H1 (cell line): ENCODE results near the gene RNU4-1. TPM values are rescaled to one million over a fixed set of nuclear protein-coding genes. Genes with fewer than 3 reads are reported as not detected.

Source experiments
- CTCF ChIA-PET: fragments of 300-600 bp; sonication (Branson Sonifier 250); formaldehyde crosslinking; loops from one replicate; lab custom pipeline; 2021; ENCODE audit not compliant: partially characterized antibody; lab: Charles Lee
- POLR2A ChIA-PET: fragments of 300-600 bp; sonication (Branson Sonifier 250); formaldehyde crosslinking; loops from one replicate; lab custom pipeline; 2021; ENCODE audit warnings: inconsistent platforms; ENCODE audit not compliant: partially characterized antibody; lab: Charles Lee
- DNase-seq, 2 experiments: peaks; one replicate each; pipeline versions ENCODE4 v3.0.0 to v3.0.0-alpha.2; 2010 to 2022; ENCODE audit warnings: low spot score in 2 of 2, low read depth in 1 of 2, mixed read lengths in 1 of 2
- FAIRE-seq: peaks from 2 replicates; lab custom pipeline; 2011; peaks lifted over from hg19 to GRCh38; lab: Jason Lieb, UNC
- H2AFZ ChIP-seq: 2 replicates; pipeline ENCODE4 v1.8.1; 2012; ENCODE audit warnings: low read length, inconsistent platforms
- H2AK5ac ChIP-seq: 2 replicates; pipeline ENCODE4 v1.6.1; 2013; ENCODE audit warnings: low read depth, low read length
- H2BK120ac ChIP-seq: replicated peaks from 2 replicates; pipeline ENCODE3; 2013; ENCODE audit warnings: low read depth, low read length, inconsistent platforms
- H2BK12ac ChIP-seq: 2 replicates; pipeline ENCODE4 v1.6.1; 2013; ENCODE audit warnings: low read depth, low read length
- H2BK15ac ChIP-seq: 2 replicates; pipeline ENCODE4 v1.6.1; 2013; ENCODE audit warnings: low read length
- H2BK20ac ChIP-seq: 2 replicates; pipeline ENCODE4 v1.6.1; 2013; ENCODE audit warnings: low read length
- H2BK5ac ChIP-seq: 2 replicates; pipeline ENCODE4 v1.6.1; 2013; ENCODE audit warnings: low read depth, low read length
- H3K14ac ChIP-seq: 2 replicates; pipeline ENCODE4 v1.6.1; 2013; ENCODE audit warnings: inconsistent platforms; ENCODE audit not compliant: insufficient read length
- H3K18ac ChIP-seq: 2 replicates; pipeline ENCODE4 v1.6.1; 2013; ENCODE audit warnings: low read length; ENCODE audit errors: extremely low read depth
- H3K23ac ChIP-seq: 2 replicates; pipeline ENCODE4 v1.6.1; 2013; ENCODE audit warnings: inconsistent platforms; ENCODE audit not compliant: insufficient read length
- H3K23me2 ChIP-seq: 2 replicates; pipeline ENCODE4 v1.6.1; 2013; ENCODE audit warnings: low read depth, low read length
- H3K27ac ChIP-seq: 2 replicates; pipeline ENCODE4 v1.6.1; 2011; ENCODE audit warnings: low read depth, low read length, inconsistent platforms
- H3K27me3 ChIP-seq, 4 experiments: replicated peaks in 1 of 4; 1 replicate in 1 of 4; 2 replicates in 3 of 4; pipeline versions ENCODE4 v1.6.1 to v1.8.1; 2011 to 2013; ENCODE audit warnings: low read length in 3 of 4, mild to moderate bottlenecking in 3 of 4, inconsistent platforms in 2 of 4, mixed read lengths in 2 of 4, moderate library complexity in 1 of 4; ENCODE audit not compliant: control insufficient read depth in 3 of 4, insufficient read depth in 3 of 4; ENCODE audit errors: extremely low read depth in 1 of 4
- H3K36me3 ChIP-seq, 4 experiments: 2 replicates each; pipeline versions ENCODE4 v1.6.1 to v1.8.1; 2011 to 2013; ENCODE audit warnings: mild to moderate bottlenecking in 4 of 4, low read length in 3 of 4, moderate library complexity in 2 of 4, control low read depth in 1 of 4, inconsistent platforms in 1 of 4; ENCODE audit not compliant: insufficient read depth in 4 of 4, control insufficient read depth in 2 of 4
- H3K4ac ChIP-seq: replicated peaks from 2 replicates; pipeline ENCODE3; 2013; ENCODE audit warnings: low read length, low read depth, mixed read lengths, inconsistent platforms; ENCODE audit not compliant: insufficient read length
- H3K4me1 ChIP-seq, 4 experiments: replicated peaks in 1 of 4; 1 replicate in 1 of 4; 2 replicates in 3 of 4; pipeline versions ENCODE4 v1.6.1 to v1.8.1; 2011 to 2013; ENCODE audit warnings: low read length in 3 of 4, inconsistent platforms in 2 of 4, mixed read lengths in 1 of 4; ENCODE audit not compliant: insufficient read depth in 4 of 4, control insufficient read depth in 3 of 4
- H3K4me2 ChIP-seq, 2 experiments: 2 replicates each; pipeline versions ENCODE4 v1.6.1 to v1.8.1; 2011 to 2013; ENCODE audit warnings: low read depth in 2 of 2, low read length in 2 of 2, control low read depth in 1 of 2, inconsistent platforms in 1 of 2, mild to moderate bottlenecking in 1 of 2; ENCODE audit not compliant: insufficient read depth in 1 of 2
- H3K4me3 ChIP-seq, 4 experiments: fragments of 200-600, 300-600 bp in 1 of 4; sonication (generic), shearing (Covaris generic), sonication (Bioruptor Twin) in 1 of 4; 2 replicates each; pipeline versions ENCODE4 v1.5.1 to v1.8.1; 2011 to 2016; ENCODE audit warnings: low read length in 4 of 4, low read depth in 3 of 4, control low read depth in 2 of 4, inconsistent platforms in 2 of 4, mild to moderate bottlenecking in 2 of 4, mixed read lengths in 1 of 4, moderate library complexity in 1 of 4; ENCODE audit not compliant: insufficient read depth in 2 of 4; ENCODE audit errors: extremely low read depth in 1 of 4
- H3K56ac ChIP-seq: replicated peaks from 2 replicates; pipeline ENCODE3; 2013; ENCODE audit warnings: low read depth, mild to moderate bottlenecking, mixed read lengths, low read length, inconsistent platforms; ENCODE audit not compliant: insufficient read length
- H3K79me1 ChIP-seq: 2 replicates; pipeline ENCODE4 v1.6.1; 2013; ENCODE audit warnings: low read depth, low read length, control low read depth
- H3K79me2 ChIP-seq, 2 experiments: 2 replicates each; pipeline versions ENCODE4 v1.6.1 to v1.8.1; 2012 to 2013; ENCODE audit warnings: low read length in 2 of 2, mild to moderate bottlenecking in 2 of 2, inconsistent platforms in 1 of 2; ENCODE audit not compliant: insufficient read depth in 2 of 2, control insufficient read depth in 1 of 2
- H3K9ac ChIP-seq, 4 experiments: replicated peaks in 1 of 4; 1 replicate in 1 of 4; 2 replicates in 3 of 4; pipeline versions ENCODE4 v1.6.1 to v1.8.1; 2011 to 2013; ENCODE audit warnings: low read depth in 3 of 4, low read length in 3 of 4, control low read depth in 2 of 4, mild to moderate bottlenecking in 2 of 4, moderate library complexity in 2 of 4, inconsistent platforms in 1 of 4; ENCODE audit errors: extremely low read depth in 1 of 4
- H3K9me3 ChIP-seq, 2 experiments: 2 replicates each; pipeline versions ENCODE4 v1.6.1 to v1.8.1; 2012 to 2013; ENCODE audit warnings: mild to moderate bottlenecking in 2 of 2, moderate library complexity in 2 of 2, control low read depth in 1 of 2, inconsistent platforms in 1 of 2, low read depth in 1 of 2, low read length in 1 of 2, mixed read lengths in 1 of 2; ENCODE audit not compliant: insufficient read depth in 2 of 2
- H4K20me1 ChIP-seq, 2 experiments: replicated peaks in 1 of 2; 2 replicates each; pipeline versions ENCODE3 to v1.8.1; 2011 to 2013; ENCODE audit warnings: inconsistent platforms in 2 of 2, low read length in 2 of 2, mild to moderate bottlenecking in 1 of 2; ENCODE audit not compliant: insufficient read depth in 2 of 2, control insufficient read depth in 1 of 2
- H4K5ac ChIP-seq: 2 replicates; pipeline ENCODE4 v1.6.1; 2013; ENCODE audit warnings: low read length, low read depth, mixed read lengths, inconsistent platforms; ENCODE audit not compliant: insufficient read length
- H4K8ac ChIP-seq: 2 replicates; pipeline ENCODE4 v1.8.0; 2013; ENCODE audit warnings: mild to moderate bottlenecking, moderate library complexity, low read length, inconsistent platforms; ENCODE audit not compliant: insufficient read depth; ENCODE audit errors: extremely low read depth
- H4K91ac ChIP-seq: replicated peaks from 2 replicates; pipeline ENCODE3; 2013; ENCODE audit warnings: low read length, mixed read lengths, inconsistent platforms; ENCODE audit not compliant: insufficient read length
- CEBPB ChIP-seq: IDR thresholded peaks from 2 replicates; pipeline ENCODE4 v1.6.1; 2012; ENCODE audit warnings: low read depth, low read length
- GABPA ChIP-seq: IDR thresholded peaks from 2 replicates; pipeline ENCODE4 v1.6.1; 2011; ENCODE audit warnings: mild to moderate bottlenecking, low read length, moderate library complexity, borderline replicate concordance; ENCODE audit not compliant: insufficient read depth
- RAD21 ChIP-seq, 2 experiments: IDR thresholded peaks in 1 of 2; conservative IDR thresholded peaks in 1 of 2; 2 replicates each; pipeline ENCODE4 v1.6.1; 2011; ENCODE audit warnings: low read depth in 2 of 2, low read length in 2 of 2, improper control_type of control experiment in 1 of 2, inconsistent platforms in 1 of 2, mild to moderate bottlenecking in 1 of 2, moderate library complexity in 1 of 2
- WGBS, 2 experiments: shearing (Covaris generic) in 1 of 2; methylation state at CpG; one replicate each; pipeline versions ENCODE4 v1.1.6 to v1.1.7; 2013 to 2015; ENCODE audit warnings: low lambda C conversion rate in 2 of 2, mixed read lengths in 2 of 2, inconsistent platforms in 1 of 2, low coverage in 1 of 2, missing lambda C conversion rate in 1 of 2; ENCODE audit not compliant: insufficient replicate concordance in 2 of 2, insufficient coverage in 1 of 2, insufficient read length in 1 of 2; ENCODE audit errors: extremely low coverage in 1 of 2, missing lambda C conversion rate in 1 of 2; 5-methylcytosine and 5-hydroxymethylcytosine counted together
- polyA plus RNA-seq, 7 experiments: library from polyadenylated mRNA; depleted of rRNA in 3 of 7; stranded (reverse) in 5 of 7; unstranded in 2 of 7; fragments of >200 nt in 5 of 7; fragments of 200-250 nt in 2 of 7; gene quantifications; 1 replicate in 5 of 7; 2 replicates in 1 of 7; 4 replicates in 1 of 7; pipeline versions ENCODE4 v1.2.1 to v1.2.3, GENCODE V29; 2011 to 2013; ENCODE audit warnings: missing spikeins in 2 of 7, mixed read lengths in 2 of 7
- total RNA-seq: library from RNA; stranded (reverse); fragmentation: NEBNext Ultra II Directional; extraction: Animal tissue kit (Norgen Biotek cat#: 25700); gene quantifications from 2 replicates; pipeline ENCODE4 v1.2.1, GENCODE V29; 2021

The RNU4-1 gene
- total and polyA plus RNA-seq, 2 of the 8 experiments (the other 6 are each of a cell fraction or from before 2014, with no cell fraction given): under 0.01 to 1,424 TPM

DNA sequence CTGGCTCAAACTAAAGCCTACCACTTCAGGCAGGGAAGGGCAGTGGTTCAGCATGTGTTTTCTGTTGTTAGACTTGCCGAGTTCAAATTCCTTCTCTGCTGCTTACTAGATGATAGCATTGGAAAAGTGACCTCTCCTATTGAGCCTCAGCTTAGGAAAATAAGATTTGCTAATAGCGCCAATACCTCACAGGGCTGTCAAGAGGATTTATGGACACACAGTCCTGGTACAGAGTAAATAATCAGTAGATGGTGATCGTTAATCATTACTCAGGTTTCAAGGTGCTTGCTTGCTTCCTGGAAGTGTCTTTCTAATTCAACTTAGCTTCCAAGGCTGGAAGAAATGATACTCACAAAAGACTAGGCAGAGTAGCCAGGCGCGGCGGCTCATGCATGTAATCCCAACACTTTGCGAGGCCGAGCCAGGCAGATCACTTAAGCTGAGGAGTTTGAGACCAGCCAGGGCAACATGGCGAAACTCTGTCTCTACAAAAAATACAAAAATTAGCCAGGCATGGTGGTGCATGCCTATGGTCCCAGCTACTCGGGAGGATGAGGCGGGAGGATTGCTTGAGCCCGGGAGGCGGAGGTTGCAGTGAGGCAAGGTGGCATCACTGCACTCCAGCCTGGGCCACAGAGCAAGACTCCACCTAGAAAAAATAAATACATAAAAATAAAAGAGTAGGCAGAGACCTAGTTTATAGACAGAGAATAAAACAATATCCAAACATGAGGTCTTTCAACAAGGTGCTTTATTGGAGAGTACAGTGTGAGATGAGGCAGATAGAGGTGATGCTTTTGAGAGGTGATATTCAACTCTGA is 28.6 kb upstream of the RNU4-1 start:
- Histone ChIP-seq H3K4me3 (no peak overlapping the region), H3K23ac (no peak overlapping the region), H3K27ac (no peak overlapping the region), H3K9me3 (no peaks in the 10 kb centered on the region), H3K9ac (no peak overlapping the region), H3K4me2 (no peak overlapping the region), H3K36me3 (no peaks in the 10 kb centered on the region), H3K18ac (no peak overlapping the region), H4K20me1 (no peaks in the 10 kb centered on the region), H3K56ac (no peak overlapping the region), H4K91ac (no peak overlapping the region), H3K14ac (no peak overlapping the region), H2BK12ac (no peak overlapping the region), H2BK120ac (no peak overlapping the region), H2BK5ac (no peak overlapping the region), H4K8ac (no peak overlapping the region), H3K4me1 (peaks cover 0 to 7% (median 4%) of the 10 kb centered on the region in 4 experiments; a peak in 4 of 7 replicates), H3K79me1 (no peaks in the 10 kb centered on the region), H2BK20ac (no peak overlapping the region), H4K5ac (no peak overlapping the region), H3K79me2 (no peaks in the 10 kb centered on the region), H3K4ac (no peak overlapping the region), H3K23me2 (peaks cover 3% of the 10 kb centered on the region; the same call in 1 of the 2 replicates), H2BK15ac (no peak overlapping the region), H2AK5ac (no peak overlapping the region), H3K27me3 (no peaks in the 10 kb centered on the region), H2AFZ (no peak overlapping the region)
- ChIA-PET POLR2A (interaction anchor here (0.6 to 3.3 kb wide), 4 partner anchors 30 to 309 kb away, joined by 3 to 32 read pairs (median 4); partner anchors contain the start of genes DYNLL1, RNU4-1 and RNU4-2), CTCF (interaction anchor here (0.9 to 11.0 kb wide), 8 partner anchors 7 to 142 kb away, joined by 3 to 109 read pairs (median 4); partner anchors contain the start of genes RNU4-2 and SIRT4)
- no peak for FAIRE-seq
- WGBS, 2 experiments: 91% methylated on average over 13 of the region's 13 CpGs; no CpG with 5 or more reads in 1 of the 2 experiments
- DNase-seq: no peak
- TF ChIP-seq GABPA (no peak), CEBPB (no peak), RAD21 (IDR thresholded peaks at IDR 0.05 in 1 of 2, conservative IDR thresholded peaks at IDR 0.05 in 1 of 2; ENCODE audit: low read depth in 2 of 2, low read length in 2 of 2) (no peak)
